GM10847 (cell line): ENCODE results near the gene ERP27.

ENCODE experiments used
- POLR2A ChIP-seq: IDR thresholded peaks from 2 replicates; pipeline ENCODE4 v1.6.1; 2011; ENCODE audit not compliant: insufficient read length; ENCODE audit errors: extremely low read depth

The ERP27 gene

GRCh38 chr12:14931791-14932560 lies 6.4 kb downstream of the ERP27 start:
- no peak for TF ChIP-seq POLR2A

GRCh38 chr12:14931359-14931758 lies 7.0 kb downstream of the ERP27 start:
- no peak for TF ChIP-seq POLR2A

GRCh38 chr12:14930299-14930698 lies 8.0 kb downstream of the ERP27 start:
- TF ChIP-seq POLR2A, result no peak

GRCh38 chr12:14928931-14929330 lies 9.4 kb downstream of the ERP27 start:
- TF ChIP-seq POLR2A, result no peak

GRCh38 chr12:14927267-14927666 lies 11.1 kb downstream of the ERP27 start:
- TF ChIP-seq POLR2A, result no peak

- TF ChIP-seq POLR2A, result no peak
These were observed 13.8 kb downstream of the ERP27 start for GRCh38 chr12:14924541-14924940.

GRCh38 chr12:14923944-14924343 lies 14.4 kb downstream of the ERP27 start:
- TF ChIP-seq POLR2A, result no peak

- TF ChIP-seq POLR2A, result no peak
These were observed 17.1 kb downstream of the ERP27 start for GRCh38 chr12:14921218-14921617.

GRCh38 chr12:14920475-14921126 lies 17.7 kb downstream of the ERP27 start:
- no peak for TF ChIP-seq POLR2A

- TF ChIP-seq POLR2A, result no peak
These were observed 18.9 kb downstream of the ERP27 start for GRCh38 chr12:14919455-14919854.

GRCh38 chr12:14915736-14916135 lies 22.6 kb downstream of the ERP27 start:
- TF ChIP-seq POLR2A, result no peak

GRCh38 chr12:14913381-14913781 lies 25.0 kb downstream of the ERP27 start:
- no peak for TF ChIP-seq POLR2A

GRCh38 chr12:14911131-14911530 lies 27.2 kb downstream of the ERP27 start:
- no peak for TF ChIP-seq POLR2A

- TF ChIP-seq POLR2A, result no peak
These were observed 28.0 kb downstream of the ERP27 start for GRCh38 chr12:14910090-14910915.

GRCh38 chr12:14907953-14908352 lies 30.4 kb downstream of the ERP27 start:
- TF ChIP-seq POLR2A, result no peak

- no peak for TF ChIP-seq POLR2A
These were observed 32.2 kb downstream of the ERP27 start for GRCh38 chr12:14906114-14906513.
